ENCODE results near the gene CSF1R.

Gene CSF1R

GRCh38 chr5:150009671-150010387 lies 76.5 kb downstream of the CSF1R start:
- Histone ChIP-seq H3K27me3 (ENCODE audit: insufficient read depth, low read length) (no peaks in the 10 kb centered on the region), H4K20me1 (ENCODE audit: insufficient read depth, low read length) (no peaks in the 10 kb centered on the region), H3K9me2 (ENCODE audit: low read depth, low read length) (no peaks in the 10 kb centered on the region), H3K4me2 (ENCODE audit: low read length) (no peak overlapping the region), H3K79me2 (ENCODE audit: insufficient read depth, low read length) (peaks cover 7% of the 10 kb centered on the region; the same call in 1 of the 2 replicates), H3F3A (ENCODE audit: insufficient read depth, low read length) (no peaks in the 10 kb centered on the region), H2AFZ (ENCODE audit: low read length) (no peak overlapping the region), H3K9ac (ENCODE audit: low read length) (no peak overlapping the region), H3K4me1 (ENCODE audit: insufficient read depth, low read length, severe bottlenecking) (no peaks in the 10 kb centered on the region), H3K27ac (ENCODE audit: low read depth, low read length, poor library complexity, severe bottlenecking) (no peak overlapping the region), H3K36me3 (ENCODE audit: insufficient read depth, low read length) (peaks cover 98% of the 10 kb centered on the region), H3K9me3 (ENCODE audit: low read length) (peaks cover 6% of the 10 kb centered on the region; the same call in 1 of the 2 replicates), H3K4me3 (ENCODE audit: low read depth, low read length, poor library complexity, severe bottlenecking) (no peak overlapping the region)
- TF ChIP-seq CTCF (IDR thresholded peaks at IDR 0.05; ENCODE audit: low read length) (no peak), EZH2 (IDR thresholded peaks at IDR 0.05; ENCODE audit: borderline replicate concordance, low read length) (no peak)

GRCh38 chr5:150007050-150007449 lies 79.3 kb downstream of the CSF1R start:
- H3K27ac ChIP-seq (ENCODE audit: low read depth, low read length, poor library complexity, severe bottlenecking) = no peak overlapping the region
- H3K4me3 ChIP-seq (ENCODE audit: low read depth, low read length, poor library complexity, severe bottlenecking) = no peak overlapping the region
- TF ChIP-seq CTCF (IDR thresholded peaks at IDR 0.05; ENCODE audit: low read length) = no peak
- no peak for TF ChIP-seq EZH2 (IDR thresholded peaks at IDR 0.05; ENCODE audit: borderline replicate concordance, low read length)
- H3K9me3 ChIP-seq (ENCODE audit: low read length) = 0 out of 2 replicates have a peak, but pooled peaks cover 2% of the 10 kb centered on the region
- no peaks in the 10 kb centered on the region for H3K27me3 ChIP-seq (ENCODE audit: insufficient read depth, low read length)
- H2AFZ ChIP-seq (ENCODE audit: low read length) = no peak overlapping the region
- H3K9ac ChIP-seq (ENCODE audit: low read length) = no peak overlapping the region
- H3K9me2 ChIP-seq (ENCODE audit: low read depth, low read length) = no peaks in the 10 kb centered on the region
- no peaks in the 10 kb centered on the region for H4K20me1 ChIP-seq (ENCODE audit: insufficient read depth, low read length)
- peaks cover 27% of the 10 kb centered on the region for H3K79me2 ChIP-seq (ENCODE audit: insufficient read depth, low read length)
- H3F3A ChIP-seq (ENCODE audit: insufficient read depth, low read length) = no peaks in the 10 kb centered on the region
- peaks cover 7% of the 10 kb centered on the region for H3K4me1 ChIP-seq (ENCODE audit: insufficient read depth, low read length, severe bottlenecking)
- no peak overlapping the region for H3K4me2 ChIP-seq (ENCODE audit: low read length)
- H3K36me3 ChIP-seq (ENCODE audit: insufficient read depth, low read length) = peaks cover 83% of the 10 kb centered on the region

GRCh38 chr5:150006318-150006717 lies 80.0 kb downstream of the CSF1R start:
- H3K27me3 ChIP-seq (ENCODE audit: insufficient read depth, low read length) = no peaks in the 10 kb centered on the region
- no peaks in the 10 kb centered on the region for H3K9me2 ChIP-seq (ENCODE audit: low read depth, low read length)
- no peak overlapping the region for H3K9ac ChIP-seq (ENCODE audit: low read length)
- no peak overlapping the region for H3K4me3 ChIP-seq (ENCODE audit: low read depth, low read length, poor library complexity, severe bottlenecking)
- no peak overlapping the region for H3K4me2 ChIP-seq (ENCODE audit: low read length)
- H3K4me1 ChIP-seq (ENCODE audit: insufficient read depth, low read length, severe bottlenecking) = peaks cover 11% of the 10 kb centered on the region
- no peaks in the 10 kb centered on the region for H3K9me3 ChIP-seq (ENCODE audit: low read length)
- H3K79me2 ChIP-seq (ENCODE audit: insufficient read depth, low read length) = peaks cover 30% of the 10 kb centered on the region
- H3K27ac ChIP-seq (ENCODE audit: low read depth, low read length, poor library complexity, severe bottlenecking) = no peak overlapping the region
- H3K36me3 ChIP-seq (ENCODE audit: insufficient read depth, low read length) = peaks cover 77% of the 10 kb centered on the region
- no peaks in the 10 kb centered on the region for H4K20me1 ChIP-seq (ENCODE audit: insufficient read depth, low read length)
- no peaks in the 10 kb centered on the region for H3F3A ChIP-seq (ENCODE audit: insufficient read depth, low read length)
- no peak overlapping the region for H2AFZ ChIP-seq (ENCODE audit: low read length)
- TF ChIP-seq CTCF (IDR thresholded peaks at IDR 0.05; ENCODE audit: low read length) (no peak), EZH2 (IDR thresholded peaks at IDR 0.05; ENCODE audit: borderline replicate concordance, low read length) (no peak)
